Psoas muscle (tissue), 8 donors: ENCODE results near the gene XRCC5. TPM values are rescaled to one million over a fixed set of nuclear protein-coding genes. Genes with fewer than 3 reads are reported as not detected.

Experiments
- ATAC-seq, 4 donors: fragments of 200-7000 bp; cut with Tn5 transposase; one replicate each; pipeline ENCODE4 v1.9.1; 2020; ENCODE audit warnings: moderate library complexity in 3 of 4, mild to moderate bottlenecking in 2 of 4
- DNase-seq, 2 donors: peaks; one replicate each; pipeline ENCODE4 v3.0.0-alpha.2; 2020
- H3K27ac ChIP-seq: fragments of 200-600 bp; one replicate; pipeline ENCODE4 v1.8.0; 2022
- H3K27me3 ChIP-seq, 3 donors: fragments of 200-600 bp in 1 of 3; one replicate each; pipeline versions ENCODE4 v1.6.1 to v1.8.0; 2013 to 2022; ENCODE audit warnings: low read length in 2 of 3, mild to moderate bottlenecking in 2 of 3, moderate library complexity in 1 of 3; ENCODE audit not compliant: insufficient read depth in 3 of 3
- H3K36me3 ChIP-seq, 2 donors: fragments of 200-600 bp in 1 of 2; one replicate each; pipeline versions ENCODE4 v1.6.1 to v1.8.0; 2013 to 2022; ENCODE audit warnings: low read depth in 1 of 2, mild to moderate bottlenecking in 1 of 2, moderate library complexity in 1 of 2; ENCODE audit not compliant: insufficient read depth in 1 of 2
- H3K4me1 ChIP-seq: fragments of 200-600 bp; one replicate; pipeline ENCODE4 v1.8.0; 2022
- H3K4me3 ChIP-seq: fragments of 200-600 bp; one replicate; pipeline ENCODE4 v1.8.0; 2022; ENCODE audit warnings: mild to moderate bottlenecking
- H3K9me3 ChIP-seq: fragments of 200-600 bp; one replicate; pipeline ENCODE4 v1.8.0; 2022
- WGBS, 3 donors: extraction: QIAGEN DNeasy Blood & Tissue Kit; methylation state at CpG; one replicate each; pipeline versions ENCODE4 v1.1.6 to v1.1.7; 2013; 5-methylcytosine and 5-hydroxymethylcytosine counted together
- intact Hi-C, 2 donors: fragments of 100-400 bp; cut with DNase I; formaldehyde crosslinking; loops; one replicate each; pipeline versions ENCODE4 v1.11.0 to v1.14.2; 2022
- polyA plus RNA-seq, 3 donors: library from polyadenylated mRNA; stranded (reverse); fragments of 200-250 nt; gene quantifications; one replicate each; pipeline ENCODE4 v1.2.3, GENCODE V29; 2013
- total RNA-seq, 4 donors: library from RNA; stranded (reverse); fragmentation: NEBNext Ultra II Directional in 2 of 4; extraction: Animal tissue kit (Norgen Biotek cat#: 25700) in 2 of 4; gene quantifications; one replicate each; pipeline versions ENCODE4 v1.2.1 to v1.2.4, GENCODE V29; 2021 to 2023
- TF ChIP-seq, protein P1 (sequence below): fragments of 200-600 bp; IDR thresholded peaks from one replicate; pipeline ENCODE4 v1.8.0; 2022; ENCODE audit warnings: antibody characterized with exemption
- donor health status: healthy with polysubstance abuse.
- donor health status: DM: no; HTN: no; CAD: no; lungs with moderate emphysema.
- donor health status: Bipolar disorder and iron deficiency.
- donor health status: healthy.
- donor health status: DM: yes; HTN: yes; CAD: no.
- donor health status: DM: no; HTN: no; CAD: no.
- donor health status: DM: no; HTN: no; CAD: no.
- donor health status: DM: yes; HTN: yes; CAD: no.

Gene XRCC5
- total and polyA plus RNA-seq, 7 donors, result 75.3 to 173 (median 140) TPM

- 76 to 79% (median 77%) methylated on average over 2 of the region's 2 CpGs for WGBS, 3 donors
- no peaks in the 10 kb centered on the region for H3K27me3 ChIP-seq
- no peaks in the 10 kb centered on the region for H3K4me1 ChIP-seq
- H3K27ac ChIP-seq, result no peak overlapping the region
- TF ChIP-seq, protein P1, sequence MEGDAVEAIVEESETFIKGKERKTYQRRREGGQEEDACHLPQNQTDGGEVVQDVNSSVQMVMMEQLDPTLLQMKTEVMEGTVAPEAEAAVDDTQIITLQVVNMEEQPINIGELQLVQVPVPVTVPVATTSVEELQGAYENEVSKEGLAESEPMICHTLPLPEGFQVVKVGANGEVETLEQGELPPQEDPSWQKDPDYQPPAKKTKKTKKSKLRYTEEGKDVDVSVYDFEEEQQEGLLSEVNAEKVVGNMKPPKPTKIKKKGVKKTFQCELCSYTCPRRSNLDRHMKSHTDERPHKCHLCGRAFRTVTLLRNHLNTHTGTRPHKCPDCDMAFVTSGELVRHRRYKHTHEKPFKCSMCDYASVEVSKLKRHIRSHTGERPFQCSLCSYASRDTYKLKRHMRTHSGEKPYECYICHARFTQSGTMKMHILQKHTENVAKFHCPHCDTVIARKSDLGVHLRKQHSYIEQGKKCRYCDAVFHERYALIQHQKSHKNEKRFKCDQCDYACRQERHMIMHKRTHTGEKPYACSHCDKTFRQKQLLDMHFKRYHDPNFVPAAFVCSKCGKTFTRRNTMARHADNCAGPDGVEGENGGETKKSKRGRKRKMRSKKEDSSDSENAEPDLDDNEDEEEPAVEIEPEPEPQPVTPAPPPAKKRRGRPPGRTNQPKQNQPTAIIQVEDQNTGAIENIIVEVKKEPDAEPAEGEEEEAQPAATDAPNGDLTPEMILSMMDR, result no peak
- H3K9me3 ChIP-seq, result no peaks in the 10 kb centered on the region
- H3K4me3 ChIP-seq, result no peak overlapping the region
- DNase-seq (no peak), ATAC-seq (no peak)
- intact Hi-C loops, result no loop called here
- no peaks in the 10 kb centered on the region for H3K36me3 ChIP-seq
These were observed 16.5 kb upstream of the XRCC5 start for GRCh38 chr2:216092646-216093045.

GRCh38 chr2:216094701-216095100 lies 14.4 kb upstream of the XRCC5 start:
- no peaks in the 10 kb centered on the region for H3K9me3 ChIP-seq
- intact Hi-C loops, result no loop called here
- no peaks in the 10 kb centered on the region for H3K4me1 ChIP-seq
- 78 to 93% (median 89%) methylated on average over 3 of the region's 3 CpGs for WGBS, 3 donors
- H3K4me3 ChIP-seq, result no peak overlapping the region
- no peak overlapping the region for H3K27ac ChIP-seq
- ATAC-seq (no peak), DNase-seq (no peak)
- TF ChIP-seq, protein P1, result no peak
- H3K27me3 ChIP-seq, result no peaks in the 10 kb centered on the region
- H3K36me3 ChIP-seq, result no peaks in the 10 kb centered on the region

- no peak overlapping the region for H3K4me3 ChIP-seq
- H3K27ac ChIP-seq, result no peak overlapping the region
- intact Hi-C loops, result no loop called here
- TF ChIP-seq, protein P1, result no peak
- no peaks in the 10 kb centered on the region for H3K4me1 ChIP-seq
- 96 to 97% (median 96%) methylated on average over 9 of the region's 9 CpGs for WGBS, 3 donors
- no peak for DNase-seq
- ATAC-seq, result no peak
- H3K36me3 ChIP-seq, result no peaks in the 10 kb centered on the region
- H3K9me3 ChIP-seq, result no peaks in the 10 kb centered on the region
- no peaks in the 10 kb centered on the region for H3K27me3 ChIP-seq
These were observed 10.5 kb upstream of the XRCC5 start for GRCh38 chr2:216098421-216099334.

- no peaks in the 10 kb centered on the region for H3K27me3 ChIP-seq
- H3K4me1 ChIP-seq, result no peaks in the 10 kb centered on the region
- TF ChIP-seq, protein P1, result no peak
- intact Hi-C loops, result no loop called here
- 87 to 97% (median 90%) methylated on average over 4 of the region's 4 CpGs for WGBS, 3 donors
- no peak for ATAC-seq
- no peaks in the 10 kb centered on the region for H3K9me3 ChIP-seq
- DNase-seq, result no peak
- no peak overlapping the region for H3K4me3 ChIP-seq
- H3K36me3 ChIP-seq, result no peaks in the 10 kb centered on the region
- H3K27ac ChIP-seq, result no peak overlapping the region
These were observed 8.0 kb upstream of the XRCC5 start for GRCh38 chr2:216101109-216101508.
